ENCODE measurements around the gene BTBD6. TPM values are rescaled to one million over a fixed set of nuclear protein-coding genes. Genes with fewer than 3 reads are reported as not detected.

BTBD6 gene
- total RNA-seq, 1 experiment from 2014 or later, result 7.8 TPM

DNA sequence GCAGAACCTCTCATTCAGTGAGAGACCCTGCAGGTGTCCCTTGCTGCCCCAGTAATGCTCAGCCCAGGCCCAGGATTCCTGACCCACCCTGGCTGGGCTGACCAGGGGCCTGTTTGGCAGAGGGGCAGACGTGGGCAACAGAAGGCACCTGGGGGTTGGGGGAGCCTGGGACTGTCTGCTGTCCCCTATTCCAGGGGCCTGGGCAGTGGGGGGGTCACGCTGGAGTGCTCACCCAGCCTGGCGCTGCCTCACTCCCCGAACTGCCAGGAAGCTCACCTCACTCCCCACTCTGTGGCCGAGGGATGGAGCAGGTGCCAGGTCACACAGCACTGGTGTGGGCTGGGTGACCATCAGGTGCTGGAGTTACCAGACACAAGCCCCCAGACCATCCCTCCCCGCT, 44.6 kb upstream of the BTBD6 start:
- H3K4me1 Mint-ChIP-seq, result no peaks in the 10 kb centered on the region
- H3K4me3 Mint-ChIP-seq, result no peak overlapping the region
- ATAC-seq (no peak), DNase-seq (ENCODE audit: low spot score) (no peak)
- no peak overlapping the region for H3K27ac Mint-ChIP-seq
- no peaks in the 10 kb centered on the region for H3K9me3 Mint-ChIP-seq
- no peaks in the 10 kb centered on the region for H3K36me3 Mint-ChIP-seq
- POLR2A ChIA-PET, result no interaction called here
- TF ChIP-seq, protein P1, sequence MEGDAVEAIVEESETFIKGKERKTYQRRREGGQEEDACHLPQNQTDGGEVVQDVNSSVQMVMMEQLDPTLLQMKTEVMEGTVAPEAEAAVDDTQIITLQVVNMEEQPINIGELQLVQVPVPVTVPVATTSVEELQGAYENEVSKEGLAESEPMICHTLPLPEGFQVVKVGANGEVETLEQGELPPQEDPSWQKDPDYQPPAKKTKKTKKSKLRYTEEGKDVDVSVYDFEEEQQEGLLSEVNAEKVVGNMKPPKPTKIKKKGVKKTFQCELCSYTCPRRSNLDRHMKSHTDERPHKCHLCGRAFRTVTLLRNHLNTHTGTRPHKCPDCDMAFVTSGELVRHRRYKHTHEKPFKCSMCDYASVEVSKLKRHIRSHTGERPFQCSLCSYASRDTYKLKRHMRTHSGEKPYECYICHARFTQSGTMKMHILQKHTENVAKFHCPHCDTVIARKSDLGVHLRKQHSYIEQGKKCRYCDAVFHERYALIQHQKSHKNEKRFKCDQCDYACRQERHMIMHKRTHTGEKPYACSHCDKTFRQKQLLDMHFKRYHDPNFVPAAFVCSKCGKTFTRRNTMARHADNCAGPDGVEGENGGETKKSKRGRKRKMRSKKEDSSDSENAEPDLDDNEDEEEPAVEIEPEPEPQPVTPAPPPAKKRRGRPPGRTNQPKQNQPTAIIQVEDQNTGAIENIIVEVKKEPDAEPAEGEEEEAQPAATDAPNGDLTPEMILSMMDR (IDR thresholded peaks at IDR 0.05), result no peak
- TF ChIP-seq ZBTB21 (CRISPR knock-in tag; IDR thresholded peaks at IDR 0.05; ENCODE audit: borderline replicate concordance) (no peak), PRRX2 (CRISPR knock-in tag; IDR thresholded peaks at IDR 0.05) (no peak)
- TF ChIP-seq, protein P2, sequence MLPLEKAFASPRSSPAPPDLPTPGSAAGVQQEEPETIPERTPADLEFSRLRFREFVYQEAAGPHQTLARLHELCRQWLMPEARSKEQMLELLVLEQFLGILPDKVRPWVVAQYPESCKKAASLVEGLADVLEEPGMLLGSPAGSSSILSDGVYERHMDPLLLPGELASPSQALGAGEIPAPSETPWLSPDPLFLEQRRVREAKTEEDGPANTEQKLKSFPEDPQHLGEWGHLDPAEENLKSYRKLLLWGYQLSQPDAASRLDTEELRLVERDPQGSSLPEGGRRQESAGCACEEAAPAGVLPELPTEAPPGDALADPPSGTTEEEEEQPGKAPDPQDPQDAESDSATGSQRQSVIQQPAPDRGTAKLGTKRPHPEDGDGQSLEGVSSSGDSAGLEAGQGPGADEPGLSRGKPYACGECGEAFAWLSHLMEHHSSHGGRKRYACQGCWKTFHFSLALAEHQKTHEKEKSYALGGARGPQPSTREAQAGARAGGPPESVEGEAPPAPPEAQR (CRISPR knock-in tag; IDR thresholded peaks at IDR 0.05), result no peak
- CTCF ChIA-PET, result interaction anchor here (0.6 to 3.4 kb wide), 7 partner anchors 9 to 348 kb away, joined by 3 to 16 read pairs (median 4); partner anchors contain the start of gene BRF1
- peaks cover 7% of the 10 kb centered on the region; the same call in 1 of the 2 replicates for H3K27me3 Mint-ChIP-seq (ENCODE audit: low read depth)

DNA sequence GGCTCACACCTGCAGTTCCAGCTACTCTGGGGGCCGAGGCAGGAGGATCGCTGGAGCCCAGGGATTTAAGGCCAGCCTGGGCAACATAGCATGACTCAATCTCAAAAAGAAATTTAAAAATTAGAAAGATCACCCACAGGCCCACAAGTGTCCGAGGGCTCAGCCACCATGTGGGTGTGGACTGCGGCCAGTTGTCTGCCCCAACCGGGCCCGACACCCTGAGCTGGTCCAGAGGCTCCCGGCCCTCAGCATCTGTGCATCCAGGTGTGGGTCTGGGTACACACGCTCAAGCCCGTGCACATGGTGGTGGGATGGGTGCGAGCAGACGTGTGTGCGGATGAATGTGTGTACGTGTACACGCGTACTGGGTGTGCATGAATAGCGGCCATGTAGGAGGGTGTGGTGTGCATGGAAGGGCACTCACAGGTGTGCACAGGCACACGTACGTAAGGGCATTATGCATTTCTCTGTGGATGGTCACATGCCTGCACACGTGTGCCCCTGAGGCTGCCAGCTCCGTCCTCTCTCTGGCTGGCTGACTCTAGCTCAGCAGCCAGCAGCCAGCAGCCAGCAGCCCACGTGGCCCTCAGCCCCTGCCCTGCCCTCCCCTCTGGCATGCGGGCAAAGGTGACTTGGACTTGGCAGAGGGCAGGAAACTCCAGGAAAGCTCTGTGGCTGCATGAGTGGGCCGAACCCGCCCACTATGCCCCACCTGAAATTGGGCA, 44.0 kb upstream of the BTBD6 start:
- ChIA-PET CTCF (interaction anchor here (0.6 to 3.4 kb wide), 7 partner anchors 10 to 173 kb away, joined by 3 to 16 read pairs (median 3); partner anchors contain the start of gene BRF1), POLR2A (no interaction called here)
- TF ChIP-seq FOXP1 (CRISPR knock-in tag; IDR thresholded peaks at IDR 0.05; ENCODE audit: borderline replicate concordance) (no peak), ATF1 (CRISPR knock-in tag; IDR thresholded peaks at IDR 0.05) (no peak)
- TF ChIP-seq, protein P3, sequence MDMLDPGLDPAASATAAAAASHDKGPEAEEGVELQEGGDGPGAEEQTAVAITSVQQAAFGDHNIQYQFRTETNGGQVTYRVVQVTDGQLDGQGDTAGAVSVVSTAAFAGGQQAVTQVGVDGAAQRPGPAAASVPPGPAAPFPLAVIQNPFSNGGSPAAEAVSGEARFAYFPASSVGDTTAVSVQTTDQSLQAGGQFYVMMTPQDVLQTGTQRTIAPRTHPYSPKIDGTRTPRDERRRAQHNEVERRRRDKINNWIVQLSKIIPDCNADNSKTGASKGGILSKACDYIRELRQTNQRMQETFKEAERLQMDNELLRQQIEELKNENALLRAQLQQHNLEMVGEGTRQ (CRISPR knock-in tag; IDR thresholded peaks at IDR 0.05), result no peak
- TF ChIP-seq, protein P4, sequence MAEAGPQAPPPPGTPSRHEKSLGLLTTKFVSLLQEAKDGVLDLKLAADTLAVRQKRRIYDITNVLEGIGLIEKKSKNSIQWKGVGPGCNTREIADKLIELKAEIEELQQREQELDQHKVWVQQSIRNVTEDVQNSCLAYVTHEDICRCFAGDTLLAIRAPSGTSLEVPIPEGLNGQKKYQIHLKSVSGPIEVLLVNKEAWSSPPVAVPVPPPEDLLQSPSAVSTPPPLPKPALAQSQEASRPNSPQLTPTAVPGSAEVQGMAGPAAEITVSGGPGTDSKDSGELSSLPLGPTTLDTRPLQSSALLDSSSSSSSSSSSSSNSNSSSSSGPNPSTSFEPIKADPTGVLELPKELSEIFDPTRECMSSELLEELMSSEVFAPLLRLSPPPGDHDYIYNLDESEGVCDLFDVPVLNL (CRISPR knock-in tag; IDR thresholded peaks at IDR 0.05; ENCODE audit: borderline replicate concordance, low read depth), result no peak
- H3K4me3 Mint-ChIP-seq, result no peak overlapping the region
- no peaks in the 10 kb centered on the region for H3K4me1 Mint-ChIP-seq
- H3K27ac Mint-ChIP-seq, result no peak overlapping the region
- H3K36me3 Mint-ChIP-seq, result no peaks in the 10 kb centered on the region
- ATAC-seq (no peak), DNase-seq (ENCODE audit: low spot score) (no peak)
- peaks cover 4% of the 10 kb centered on the region; the same call in 1 of the 2 replicates for H3K27me3 Mint-ChIP-seq (ENCODE audit: low read depth)
- no peaks in the 10 kb centered on the region for H3K9me3 Mint-ChIP-seq

DNA sequence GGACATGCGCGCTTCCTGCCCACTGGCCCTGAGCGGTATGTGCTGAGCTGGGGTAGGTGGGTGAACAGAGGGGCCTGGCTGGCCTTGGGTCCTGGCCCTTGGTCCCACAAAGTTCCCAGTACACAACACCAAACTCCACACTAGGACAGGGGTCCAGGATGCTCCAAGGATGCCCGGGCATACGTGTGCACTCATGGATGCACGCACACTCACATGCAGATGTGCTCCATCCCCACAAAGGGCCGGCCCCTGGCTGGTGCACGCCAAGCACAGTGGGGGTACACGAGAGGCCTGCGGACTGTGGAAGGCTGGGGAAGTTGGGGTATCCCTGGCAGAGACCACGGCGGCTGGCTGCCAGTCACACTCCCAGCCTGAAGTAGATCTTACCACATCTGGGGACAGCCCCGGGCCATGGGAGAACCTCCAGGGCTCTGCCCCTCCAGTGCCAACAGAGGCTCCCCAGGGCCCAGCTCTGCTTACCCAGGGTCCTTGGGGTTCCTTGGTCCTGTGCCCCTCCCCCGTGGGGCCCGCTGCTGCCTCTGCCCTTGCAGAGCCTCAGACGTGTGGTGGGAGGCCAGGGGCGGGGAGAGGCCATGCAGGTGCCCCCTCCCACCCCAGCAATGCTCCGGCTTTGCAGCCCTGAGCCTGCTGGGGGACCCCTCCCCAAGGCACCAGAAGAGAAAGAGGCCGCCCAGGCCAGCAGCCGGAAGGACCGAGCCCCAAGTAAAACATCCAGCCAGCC, 43.2 kb upstream of the BTBD6 start:
- DNase-seq (ENCODE audit: low spot score) (no peak), ATAC-seq (no peak)
- Mint-ChIP-seq H3K27me3 (ENCODE audit: low read depth) (no peaks in the 10 kb centered on the region), H3K36me3 (no peaks in the 10 kb centered on the region), H3K4me1 (no peaks in the 10 kb centered on the region), H3K4me3 (no peak overlapping the region), H3K9me3 (no peaks in the 10 kb centered on the region), H3K27ac (no peak overlapping the region)
- ChIA-PET CTCF (interaction anchor here (0.6 to 3.4 kb wide), 5 partner anchors 11 to 172 kb away, joined by 3 to 16 read pairs (median 3); partner anchors contain the start of gene BTBD6), POLR2A (no interaction called here)
- TF ChIP-seq CBFB (CRISPR knock-in tag; IDR thresholded peaks at IDR 0.05; ENCODE audit: low read depth), result no peak
- TF ChIP-seq GABPB1 (CRISPR knock-in tag; IDR thresholded peaks at IDR 0.05), result no peak
- TF ChIP-seq, protein P5, sequence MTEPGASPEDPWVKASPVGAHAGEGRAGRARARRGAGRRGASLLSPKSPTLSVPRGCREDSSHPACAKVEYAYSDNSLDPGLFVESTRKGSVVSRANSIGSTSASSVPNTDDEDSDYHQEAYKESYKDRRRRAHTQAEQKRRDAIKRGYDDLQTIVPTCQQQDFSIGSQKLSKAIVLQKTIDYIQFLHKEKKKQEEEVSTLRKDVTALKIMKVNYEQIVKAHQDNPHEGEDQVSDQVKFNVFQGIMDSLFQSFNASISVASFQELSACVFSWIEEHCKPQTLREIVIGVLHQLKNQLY (CRISPR knock-in tag; IDR thresholded peaks at IDR 0.05), result no peak
- no peak for TF ChIP-seq OVOL2 (CRISPR knock-in tag; IDR thresholded peaks at IDR 0.05; ENCODE audit: borderline replicate concordance)
- no peak for TF ChIP-seq ZNF263 (CRISPR knock-in tag; IDR thresholded peaks at IDR 0.05; ENCODE audit: low read depth)
- TF ChIP-seq, protein P6, sequence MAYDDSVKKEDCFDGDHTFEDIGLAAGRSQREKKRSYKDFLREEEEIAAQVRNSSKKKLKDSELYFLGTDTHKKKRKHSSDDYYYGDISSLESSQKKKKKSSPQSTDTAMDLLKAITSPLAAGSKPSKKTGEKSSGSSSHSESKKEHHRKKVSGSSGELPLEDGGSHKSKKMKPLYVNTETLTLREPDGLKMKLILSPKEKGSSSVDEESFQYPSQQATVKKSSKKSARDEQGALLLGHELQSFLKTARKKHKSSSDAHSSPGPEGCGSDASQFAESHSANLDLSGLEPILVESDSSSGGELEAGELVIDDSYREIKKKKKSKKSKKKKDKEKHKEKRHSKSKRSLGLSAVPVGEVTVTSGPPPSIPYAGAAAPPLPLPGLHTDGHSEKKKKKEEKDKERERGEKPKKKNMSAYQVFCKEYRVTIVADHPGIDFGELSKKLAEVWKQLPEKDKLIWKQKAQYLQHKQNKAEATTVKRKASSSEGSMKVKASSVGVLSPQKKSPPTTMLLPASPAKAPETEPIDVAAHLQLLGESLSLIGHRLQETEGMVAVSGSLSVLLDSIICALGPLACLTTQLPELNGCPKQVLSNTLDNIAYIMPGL (CRISPR knock-in tag; IDR thresholded peaks at IDR 0.05), result no peak
- no peak for TF ChIP-seq SMAD3 (CRISPR knock-in tag; IDR thresholded peaks at IDR 0.05; ENCODE audit: borderline replicate concordance)
- TF ChIP-seq, protein P7, sequence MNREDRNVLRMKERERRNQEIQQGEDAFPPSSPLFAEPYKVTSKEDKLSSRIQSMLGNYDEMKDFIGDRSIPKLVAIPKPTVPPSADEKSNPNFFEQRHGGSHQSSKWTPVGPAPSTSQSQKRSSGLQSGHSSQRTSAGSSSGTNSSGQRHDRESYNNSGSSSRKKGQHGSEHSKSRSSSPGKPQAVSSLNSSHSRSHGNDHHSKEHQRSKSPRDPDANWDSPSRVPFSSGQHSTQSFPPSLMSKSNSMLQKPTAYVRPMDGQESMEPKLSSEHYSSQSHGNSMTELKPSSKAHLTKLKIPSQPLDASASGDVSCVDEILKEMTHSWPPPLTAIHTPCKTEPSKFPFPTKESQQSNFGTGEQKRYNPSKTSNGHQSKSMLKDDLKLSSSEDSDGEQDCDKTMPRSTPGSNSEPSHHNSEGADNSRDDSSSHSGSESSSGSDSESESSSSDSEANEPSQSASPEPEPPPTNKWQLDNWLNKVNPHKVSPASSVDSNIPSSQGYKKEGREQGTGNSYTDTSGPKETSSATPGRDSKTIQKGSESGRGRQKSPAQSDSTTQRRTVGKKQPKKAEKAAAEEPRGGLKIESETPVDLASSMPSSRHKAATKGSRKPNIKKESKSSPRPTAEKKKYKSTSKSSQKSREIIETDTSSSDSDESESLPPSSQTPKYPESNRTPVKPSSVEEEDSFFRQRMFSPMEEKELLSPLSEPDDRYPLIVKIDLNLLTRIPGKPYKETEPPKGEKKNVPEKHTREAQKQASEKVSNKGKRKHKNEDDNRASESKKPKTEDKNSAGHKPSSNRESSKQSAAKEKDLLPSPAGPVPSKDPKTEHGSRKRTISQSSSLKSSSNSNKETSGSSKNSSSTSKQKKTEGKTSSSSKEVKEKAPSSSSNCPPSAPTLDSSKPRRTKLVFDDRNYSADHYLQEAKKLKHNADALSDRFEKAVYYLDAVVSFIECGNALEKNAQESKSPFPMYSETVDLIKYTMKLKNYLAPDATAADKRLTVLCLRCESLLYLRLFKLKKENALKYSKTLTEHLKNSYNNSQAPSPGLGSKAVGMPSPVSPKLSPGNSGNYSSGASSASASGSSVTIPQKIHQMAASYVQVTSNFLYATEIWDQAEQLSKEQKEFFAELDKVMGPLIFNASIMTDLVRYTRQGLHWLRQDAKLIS (CRISPR knock-in tag; IDR thresholded peaks at IDR 0.05; ENCODE audit: borderline replicate concordance), result no peak
- TF ChIP-seq TP53 (CRISPR knock-in tag; IDR thresholded peaks at IDR 0.05), result no peak
